Esophagus muscularis mucosa (tissue), 4 donors: ENCODE results near the gene SIDT2.

Experiments used
- EP300 ChIP-seq: sonication (generic); formaldehyde crosslinking; IDR thresholded peaks from one replicate; pipeline ENCODE4 v1.6.1; 2017; ENCODE audit warnings: antibody characterized with exemption
- POLR2A ChIP-seq: fragments of 450-650 bp; IDR thresholded peaks from one replicate; pipeline ENCODE4 v1.6.1; 2017; ENCODE audit warnings: antibody characterized with exemption, moderate library complexity, mild to moderate bottlenecking, low read depth
- POLR2AphosphoS5 ChIP-seq, 2 donors: sonication (generic); formaldehyde crosslinking; IDR thresholded peaks; one replicate each; pipeline ENCODE4 v1.6.1; 2017; ENCODE audit warnings: antibody characterized with exemption in 2 of 2
- TF ChIP-seq, protein P1 (sequence below), 3 experiments: fragments of 200-600 bp in 2 of 3; fragments of 450-650 bp in 1 of 3; sonication (generic) in 2 of 3; IDR thresholded peaks; one replicate each; pipeline ENCODE4 v1.5.1; 2017 to 2019; ENCODE audit warnings: antibody characterized with exemption in 3 of 3, mild to moderate bottlenecking in 2 of 3, moderate library complexity in 1 of 3

DNA sequence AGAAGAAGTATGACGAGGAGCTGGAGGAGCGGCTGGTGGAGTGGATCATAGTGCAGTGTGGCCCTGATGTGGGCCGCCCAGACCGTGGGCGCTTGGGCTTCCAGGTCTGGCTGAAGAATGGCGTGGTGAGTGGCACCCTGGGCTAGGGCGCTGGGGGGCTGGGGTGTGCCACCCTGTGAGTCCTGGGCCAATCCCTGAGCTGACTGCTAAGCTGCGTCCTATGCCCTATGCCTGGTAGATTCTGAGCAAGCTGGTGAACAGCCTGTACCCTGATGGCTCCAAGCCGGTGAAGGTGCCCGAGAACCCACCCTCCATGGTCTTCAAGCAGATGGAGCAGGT is 24.5 kb downstream of the SIDT2 start:
- TF ChIP-seq, protein P1, sequence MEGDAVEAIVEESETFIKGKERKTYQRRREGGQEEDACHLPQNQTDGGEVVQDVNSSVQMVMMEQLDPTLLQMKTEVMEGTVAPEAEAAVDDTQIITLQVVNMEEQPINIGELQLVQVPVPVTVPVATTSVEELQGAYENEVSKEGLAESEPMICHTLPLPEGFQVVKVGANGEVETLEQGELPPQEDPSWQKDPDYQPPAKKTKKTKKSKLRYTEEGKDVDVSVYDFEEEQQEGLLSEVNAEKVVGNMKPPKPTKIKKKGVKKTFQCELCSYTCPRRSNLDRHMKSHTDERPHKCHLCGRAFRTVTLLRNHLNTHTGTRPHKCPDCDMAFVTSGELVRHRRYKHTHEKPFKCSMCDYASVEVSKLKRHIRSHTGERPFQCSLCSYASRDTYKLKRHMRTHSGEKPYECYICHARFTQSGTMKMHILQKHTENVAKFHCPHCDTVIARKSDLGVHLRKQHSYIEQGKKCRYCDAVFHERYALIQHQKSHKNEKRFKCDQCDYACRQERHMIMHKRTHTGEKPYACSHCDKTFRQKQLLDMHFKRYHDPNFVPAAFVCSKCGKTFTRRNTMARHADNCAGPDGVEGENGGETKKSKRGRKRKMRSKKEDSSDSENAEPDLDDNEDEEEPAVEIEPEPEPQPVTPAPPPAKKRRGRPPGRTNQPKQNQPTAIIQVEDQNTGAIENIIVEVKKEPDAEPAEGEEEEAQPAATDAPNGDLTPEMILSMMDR (IDR thresholded peaks at IDR 0.05) = no peak
- TF ChIP-seq POLR2A (no peak), POLR2AphosphoS5 (IDR thresholded peaks at IDR 0.05) (no peak), EP300 (no peak)
